IPS-11a (cell line): ENCODE data around the gene CELF2.

Experiments used
- H3K4me3 ChIP-seq: one replicate; pipeline ENCODE4 v1.5.1; 2013; ENCODE audit warnings: low read depth, low read length, control low read depth

The CELF2 gene

GRCh38 chr10:11290156-11290890, 272.7 kb downstream of the CELF2 start:
- no peak overlapping the region for H3K4me3 ChIP-seq

GRCh38 chr10:11292576-11293302, 275.1 kb downstream of the CELF2 start:
- H3K4me3 ChIP-seq, result no peak overlapping the region

- no peak overlapping the region for H3K4me3 ChIP-seq
These were observed 275.7 kb downstream of the CELF2 start for GRCh38 chr10:11293332-11293731.

- no peak overlapping the region for H3K4me3 ChIP-seq
These were observed 277.3 kb downstream of the CELF2 start for GRCh38 chr10:11294831-11295450.

GRCh38 chr10:11295492-11295891, 277.8 kb downstream of the CELF2 start:
- no peak overlapping the region for H3K4me3 ChIP-seq

GRCh38 chr10:11297136-11297535, 279.5 kb downstream of the CELF2 start:
- no peak overlapping the region for H3K4me3 ChIP-seq

GRCh38 chr10:11298116-11298515, 280.4 kb downstream of the CELF2 start:
- no peak overlapping the region for H3K4me3 ChIP-seq

GRCh38 chr10:11299125-11299524, 281.5 kb downstream of the CELF2 start:
- H3K4me3 ChIP-seq, result no peak overlapping the region

GRCh38 chr10:11300026-11300425, 282.4 kb downstream of the CELF2 start:
- no peak overlapping the region for H3K4me3 ChIP-seq

GRCh38 chr10:11300563-11300962, 282.9 kb downstream of the CELF2 start:
- no peak overlapping the region for H3K4me3 ChIP-seq

GRCh38 chr10:11301571-11302111, 284.0 kb downstream of the CELF2 start:
- H3K4me3 ChIP-seq, result no peak overlapping the region

- no peak overlapping the region for H3K4me3 ChIP-seq
These were observed 284.5 kb downstream of the CELF2 start for GRCh38 chr10:11302181-11302580.

GRCh38 chr10:11303361-11304170, 285.9 kb downstream of the CELF2 start:
- H3K4me3 ChIP-seq, result no peak overlapping the region

- no peak overlapping the region for H3K4me3 ChIP-seq
These were observed 287.4 kb downstream of the CELF2 start for GRCh38 chr10:11304906-11305585.

GRCh38 chr10:11305825-11306593, 288.3 kb downstream of the CELF2 start:
- H3K4me3 ChIP-seq, result no peak overlapping the region

- H3K4me3 ChIP-seq, result no peak overlapping the region
These were observed 289.3 kb downstream of the CELF2 start for GRCh38 chr10:11307004-11307403.

- H3K4me3 ChIP-seq, result no peak overlapping the region
These were observed 290.3 kb downstream of the CELF2 start for GRCh38 chr10:11307937-11308336.

- H3K4me3 ChIP-seq, result no peak overlapping the region
These were observed 293.4 kb downstream of the CELF2 start for GRCh38 chr10:11311027-11311426.

- H3K4me3 ChIP-seq, result no peak overlapping the region
These were observed 295.8 kb downstream of the CELF2 start for GRCh38 chr10:11313463-11313862.
